T-helper 1 cell (primary cell): Measurements from ENCODE around the gene BICRA.
"Not testable (repeated sequence)": the region's sequence is repeated elsewhere in the genome, so short reads cannot be mapped to it uniquely, and the experiment has no call there.

Experiments used
- DNase-seq, 5 donors: peaks; one replicate each; pipeline ENCODE4 v3.0.0-alpha.2; 2012 to 2020

BICRA gene

DNA sequence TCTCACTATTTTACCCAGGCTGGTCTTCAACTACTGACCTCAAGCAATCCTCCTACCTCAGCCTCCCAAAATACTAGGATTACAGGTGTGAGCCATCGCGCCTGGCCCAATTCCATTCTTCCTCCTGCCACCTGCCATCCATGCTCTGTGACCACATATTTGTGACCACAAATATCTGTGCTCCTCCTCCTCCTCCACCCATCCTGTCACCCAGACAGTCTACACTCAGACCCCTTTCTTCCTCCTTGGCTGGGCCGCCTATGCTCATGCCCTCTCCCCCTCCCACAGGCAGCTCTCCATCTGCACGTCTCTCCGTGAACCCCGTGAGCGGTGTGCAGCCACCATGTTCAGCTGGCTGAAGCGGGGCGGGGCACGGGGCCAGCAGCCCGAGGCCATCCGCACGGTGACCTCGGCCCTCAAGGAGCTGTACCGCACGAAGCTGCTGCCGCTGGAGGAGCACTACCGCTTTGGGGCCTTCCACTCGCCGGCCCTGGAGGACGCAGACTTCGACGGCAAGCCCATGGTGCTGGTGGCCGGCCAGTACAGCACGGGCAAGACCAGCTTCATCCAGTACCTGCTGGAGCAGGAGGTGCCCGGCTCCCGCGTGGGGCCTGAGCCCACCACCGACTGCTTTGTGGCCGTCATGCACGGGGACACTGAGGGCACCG, 107.5 kb downstream of the BICRA start:
- no peak for DNase-seq

DNA sequence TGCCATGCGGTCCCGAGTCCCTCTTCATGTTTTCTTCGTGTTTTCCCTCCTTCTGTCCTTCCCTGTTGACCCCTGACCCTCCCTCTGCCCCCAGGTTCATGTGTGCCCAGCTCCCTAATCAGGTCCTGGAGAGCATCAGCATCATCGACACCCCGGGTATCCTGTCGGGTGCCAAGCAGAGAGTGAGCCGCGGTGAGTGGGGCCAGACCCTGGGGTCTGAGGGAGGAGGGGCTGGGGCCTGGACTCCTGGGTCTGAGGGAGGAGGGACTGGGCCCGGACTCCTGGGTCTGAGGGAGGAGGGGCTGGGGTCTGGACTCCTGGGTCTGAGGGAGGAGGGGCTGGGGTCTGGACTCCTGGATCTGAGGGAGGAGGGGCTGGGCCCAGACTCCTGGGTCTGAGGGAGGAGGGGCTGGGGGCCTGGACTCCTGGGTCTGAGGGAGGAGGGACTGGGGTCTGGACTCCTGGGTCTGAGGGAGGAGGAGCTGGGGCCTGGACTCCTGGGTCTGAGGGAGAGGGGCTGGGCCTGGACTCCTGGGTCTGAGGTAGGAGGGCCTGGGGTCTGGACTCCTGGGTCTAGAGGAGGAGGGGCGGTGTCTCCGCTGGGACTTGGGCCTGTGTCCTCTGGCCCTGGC, 109.6 kb downstream of the BICRA start:
- not testable (repeated sequence) for DNase-seq

DNA sequence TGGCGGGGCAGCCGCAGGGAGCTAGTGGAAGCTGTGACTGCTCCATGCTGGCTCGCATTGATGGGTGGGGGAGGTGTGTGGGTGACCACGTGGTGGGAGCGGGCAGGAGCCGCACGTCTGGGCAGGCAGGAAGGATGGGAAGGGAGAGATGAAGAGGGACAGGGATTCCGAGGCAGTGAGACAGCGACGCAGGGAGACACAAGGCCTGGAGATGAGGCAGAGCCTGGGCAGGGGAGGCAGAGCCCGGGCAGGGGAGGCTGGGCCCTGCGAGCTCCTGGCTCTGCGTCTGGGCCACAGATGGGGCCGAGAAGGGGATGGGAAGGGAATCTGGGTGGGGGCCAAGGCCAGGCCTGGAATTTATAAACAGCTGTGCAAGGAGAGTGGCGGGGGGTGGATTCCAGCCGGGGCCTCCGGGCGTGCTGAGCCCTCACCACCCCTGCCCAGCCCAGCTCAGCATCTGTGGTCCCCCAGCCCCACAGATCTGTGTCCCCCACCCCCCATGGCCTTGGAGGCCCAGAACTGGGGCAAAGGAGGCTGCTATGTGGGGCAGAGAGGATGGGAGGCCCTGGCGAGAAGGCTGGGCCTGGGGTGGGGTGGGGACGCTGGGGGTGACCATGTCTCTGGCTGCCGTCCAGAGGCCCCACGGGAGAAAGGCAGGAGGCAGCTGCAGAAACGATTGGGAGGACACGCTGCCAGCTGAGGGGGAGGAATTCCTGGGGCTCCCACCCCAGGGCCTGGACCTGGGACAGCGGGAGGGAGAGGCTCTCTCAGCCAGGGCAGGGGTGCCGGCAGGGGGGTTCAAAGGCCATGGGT, 110.3 kb downstream of the BICRA start:
- DNase-seq: no peak

DNA sequence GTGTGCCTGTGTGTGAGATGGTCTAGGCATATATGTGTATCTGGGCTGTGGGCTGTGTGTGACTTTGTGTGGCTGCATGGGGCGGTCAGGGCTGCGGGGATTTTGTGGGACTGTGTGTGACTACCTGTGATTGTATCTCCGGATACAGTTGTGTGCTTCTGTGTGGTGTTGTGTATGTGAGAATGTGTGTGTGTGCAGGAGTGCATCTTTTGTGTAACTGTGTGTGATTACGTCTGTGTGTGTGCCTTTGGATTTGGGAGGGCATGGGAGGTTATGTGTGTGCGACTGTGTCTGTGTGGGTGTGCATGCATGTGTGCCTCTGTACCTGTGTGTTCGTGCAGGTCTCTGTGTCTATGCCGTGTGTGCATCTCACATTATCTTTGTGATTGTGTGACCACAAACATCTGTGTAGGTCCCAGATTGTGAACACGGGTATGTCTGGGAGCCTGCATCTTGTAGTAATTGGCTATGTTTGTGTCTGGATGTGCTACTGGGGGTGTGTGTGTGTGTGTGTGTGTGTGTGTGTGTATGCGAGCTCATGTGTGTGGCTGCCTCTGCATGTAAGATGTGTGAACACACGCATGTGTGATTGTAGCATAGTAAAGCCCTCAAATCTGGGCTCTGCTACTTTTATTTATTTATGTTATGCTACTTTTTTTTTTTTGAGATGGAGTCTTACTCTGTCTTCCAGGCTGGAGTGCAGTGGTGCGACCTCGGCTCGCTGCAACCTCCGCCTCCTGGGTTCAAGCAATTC, 111.9 kb downstream of the BICRA start:
- DNase-seq: no peak

DNA sequence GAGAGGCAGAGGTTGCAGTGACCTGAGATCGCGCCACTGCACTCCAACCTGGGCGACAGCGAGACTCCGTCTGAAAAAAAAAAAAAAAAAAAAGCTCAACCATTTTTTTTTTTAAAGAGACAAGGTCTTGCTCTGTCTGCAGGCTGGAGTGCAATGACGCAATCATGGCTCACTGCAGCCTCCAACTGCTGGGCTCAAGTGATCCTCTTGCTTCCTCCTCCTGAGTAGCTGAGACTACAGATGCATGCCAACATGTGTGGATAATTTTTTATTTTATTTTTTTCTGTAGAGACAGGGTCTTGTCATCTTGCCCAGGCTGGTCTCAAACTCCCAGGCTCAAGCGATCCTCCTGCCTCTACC, 114.6 kb downstream of the BICRA start:
- DNase-seq: peak in 1 of 5 donors; percentile 51

DNA sequence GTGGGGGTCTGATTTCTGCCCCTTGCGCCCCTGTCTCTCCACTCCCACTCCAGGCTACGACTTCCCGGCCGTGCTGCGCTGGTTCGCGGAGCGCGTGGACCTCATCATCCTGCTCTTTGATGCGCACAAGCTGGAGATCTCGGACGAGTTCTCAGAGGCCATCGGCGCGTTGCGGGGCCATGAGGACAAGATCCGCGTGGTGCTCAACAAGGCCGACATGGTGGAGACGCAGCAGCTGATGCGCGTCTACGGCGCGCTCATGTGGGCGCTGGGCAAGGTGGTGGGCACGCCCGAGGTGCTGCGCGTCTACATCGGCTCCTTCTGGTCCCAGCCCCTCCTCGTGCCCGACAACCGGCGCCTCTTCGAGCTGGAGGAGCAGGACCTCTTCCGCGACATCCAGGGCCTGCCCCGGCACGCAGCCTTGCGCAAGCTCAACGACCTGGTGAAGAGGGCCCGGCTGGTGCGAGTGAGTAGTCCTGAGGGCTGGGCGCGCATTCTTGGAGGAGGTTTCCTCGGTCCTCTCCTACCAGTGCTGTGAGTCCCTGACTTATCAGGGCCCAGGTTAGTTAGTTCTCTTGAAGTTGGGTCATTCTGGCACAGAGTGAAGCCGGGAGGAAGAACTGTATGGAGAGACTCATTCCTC, 116.9 kb downstream of the BICRA start:
- DNase-seq: no peak

DNA sequence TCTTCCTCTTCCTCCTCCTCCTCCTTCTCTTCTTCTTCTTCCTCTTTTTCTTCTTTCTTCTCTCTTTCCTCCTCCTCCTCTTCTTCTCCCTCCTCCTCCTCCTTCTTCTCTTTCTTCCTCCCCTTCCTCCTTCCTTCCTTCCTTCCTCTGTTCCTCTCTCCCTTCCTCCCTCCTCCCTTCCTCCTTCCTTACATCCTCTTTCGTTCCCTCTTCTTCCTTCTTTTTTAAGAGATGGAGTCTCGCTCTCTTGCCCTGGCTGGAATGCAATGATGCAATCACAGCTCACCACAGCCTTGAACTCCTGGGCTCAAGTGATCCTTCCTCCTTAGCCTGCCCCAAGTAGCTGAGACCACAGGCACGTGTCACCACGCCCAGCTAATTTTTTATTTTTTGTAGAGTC, 117.5 kb downstream of the BICRA start:
- DNase-seq: no peak

DNA sequence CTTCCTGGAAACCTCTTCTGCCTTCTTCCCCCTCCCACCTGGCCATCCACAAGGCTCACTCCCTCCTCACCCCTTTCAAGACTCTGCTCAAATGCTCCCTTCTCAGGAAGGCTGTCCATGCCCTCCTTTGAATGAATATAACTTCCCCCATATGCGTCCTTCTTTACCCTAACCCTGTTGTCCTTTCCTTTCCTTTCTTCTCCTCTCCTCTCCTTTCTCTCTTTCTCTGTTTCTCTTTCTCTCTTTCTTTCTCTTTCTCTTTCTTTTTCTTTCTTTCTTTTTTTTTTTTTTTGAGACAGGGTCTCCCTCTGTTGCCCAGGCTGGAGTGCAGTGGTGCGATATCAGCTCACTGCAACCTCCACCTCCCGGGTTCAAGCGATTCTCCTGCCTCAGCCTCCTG, 119.4 kb downstream of the BICRA start:
- not testable (repeated sequence) for DNase-seq

DNA sequence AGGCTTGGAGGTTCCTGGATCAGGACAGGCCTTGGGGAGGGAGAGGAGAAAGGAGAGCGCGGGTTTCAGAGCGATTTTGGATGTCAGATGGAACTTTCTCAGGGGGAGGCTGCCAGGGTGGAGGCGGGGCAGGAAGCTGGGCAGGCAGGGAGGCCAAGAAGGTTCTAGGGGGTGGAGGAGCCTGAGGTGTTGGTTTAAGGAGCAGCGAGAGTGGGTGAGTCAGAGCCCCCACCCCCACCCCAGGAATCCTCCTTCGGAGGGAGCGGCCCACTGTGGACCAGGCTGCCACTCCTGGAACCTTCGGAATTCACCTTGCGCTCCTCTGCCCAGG, 120.5 kb downstream of the BICRA start:
- no peak for DNase-seq

DNA sequence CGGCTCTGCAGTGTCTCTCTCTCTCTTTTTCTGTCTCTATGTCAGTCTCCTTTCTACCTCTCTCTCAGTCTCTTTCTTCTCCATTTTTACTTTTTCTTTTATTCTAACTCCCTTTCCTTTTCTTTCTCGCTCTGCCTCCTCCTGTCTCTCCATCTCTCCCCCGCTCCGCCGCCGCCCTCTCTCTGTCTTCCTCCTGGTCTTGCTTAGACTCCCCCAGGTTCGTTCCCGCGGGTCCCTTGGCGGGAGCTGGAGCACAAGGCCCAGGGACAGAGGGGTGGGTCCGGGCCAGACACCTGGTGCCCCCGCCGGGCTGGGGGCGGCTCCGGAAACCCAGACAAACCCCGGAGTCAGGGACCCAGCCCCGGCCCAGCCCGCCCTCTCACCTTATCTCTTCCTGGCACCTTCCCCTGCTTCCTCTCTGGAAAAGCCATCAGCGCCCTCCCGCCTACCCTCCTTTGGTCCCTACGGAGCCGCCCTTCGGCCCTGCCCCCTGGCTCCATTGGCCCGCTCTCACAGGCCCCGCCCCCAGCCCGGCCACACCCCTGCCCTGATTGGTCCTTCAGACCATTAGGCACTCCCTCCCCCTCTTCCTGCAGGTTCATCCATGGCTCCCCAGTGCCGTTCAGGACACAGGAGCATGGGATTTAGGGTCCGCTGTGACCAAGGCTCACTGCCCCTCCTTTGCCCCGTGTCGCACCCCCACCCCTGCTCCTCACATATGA, 121.0 kb downstream of the BICRA start:
- peak in 1 of 5 donors; percentile 37 for DNase-seq

DNA sequence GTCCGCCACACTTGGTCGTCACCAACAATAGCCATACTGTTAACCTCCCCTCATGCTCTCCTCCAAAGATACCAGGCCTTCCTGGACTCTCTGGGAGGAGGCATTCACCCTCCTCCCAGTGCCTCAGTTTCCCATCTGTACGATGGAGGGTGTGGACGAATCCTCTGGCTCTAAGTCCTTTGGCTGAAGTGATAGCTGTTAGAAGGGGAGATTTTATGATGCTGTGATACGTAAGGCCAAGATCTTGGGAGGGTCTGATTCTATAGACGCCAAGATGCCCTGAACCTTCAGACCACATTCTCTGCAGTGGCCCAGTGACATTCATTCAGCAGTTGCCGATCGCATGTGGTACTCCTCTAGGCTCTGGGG, 121.6 kb downstream of the BICRA start:
- DNase-seq: no peak

DNA sequence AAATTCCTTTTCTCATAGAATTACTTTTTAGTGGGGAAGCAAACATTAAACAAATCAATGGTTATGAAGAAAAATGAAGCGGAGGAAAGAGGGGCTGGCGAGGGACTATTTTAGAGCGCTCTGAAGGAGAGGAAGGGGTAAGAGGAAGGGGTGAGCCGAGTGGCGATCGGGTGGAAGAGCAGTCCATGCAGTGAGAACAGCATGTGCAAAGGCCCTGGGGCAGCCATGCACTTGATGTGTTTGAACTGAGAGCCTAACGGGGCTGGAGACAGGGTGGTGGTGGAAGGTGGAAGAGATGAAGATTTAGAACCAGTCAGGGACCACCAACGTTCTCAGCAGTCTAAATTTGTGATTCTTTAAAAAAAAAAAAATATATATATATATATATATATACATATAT, 122.0 kb downstream of the BICRA start:
- no peak for DNase-seq

DNA sequence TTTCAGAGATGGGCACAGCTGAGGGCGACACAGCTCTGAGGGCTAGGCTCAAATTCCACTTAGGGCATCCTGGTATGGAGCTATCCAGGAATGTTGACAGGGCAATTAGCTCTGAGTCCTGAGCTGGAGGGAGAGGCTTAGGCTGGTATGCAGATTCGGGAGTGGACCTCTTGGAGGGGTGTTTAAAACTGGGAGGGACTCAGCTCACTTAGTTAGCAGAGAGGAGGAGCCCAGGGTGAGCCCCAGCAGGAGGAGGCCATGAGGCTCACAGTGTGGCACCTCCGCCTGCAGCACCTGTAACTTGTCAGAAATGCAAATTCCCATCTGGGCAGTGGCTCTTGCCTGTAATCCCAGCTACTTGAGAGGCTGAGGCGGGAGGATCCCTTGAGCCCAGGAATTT, 126.2 kb downstream of the BICRA start:
- no peak for DNase-seq

DNA sequence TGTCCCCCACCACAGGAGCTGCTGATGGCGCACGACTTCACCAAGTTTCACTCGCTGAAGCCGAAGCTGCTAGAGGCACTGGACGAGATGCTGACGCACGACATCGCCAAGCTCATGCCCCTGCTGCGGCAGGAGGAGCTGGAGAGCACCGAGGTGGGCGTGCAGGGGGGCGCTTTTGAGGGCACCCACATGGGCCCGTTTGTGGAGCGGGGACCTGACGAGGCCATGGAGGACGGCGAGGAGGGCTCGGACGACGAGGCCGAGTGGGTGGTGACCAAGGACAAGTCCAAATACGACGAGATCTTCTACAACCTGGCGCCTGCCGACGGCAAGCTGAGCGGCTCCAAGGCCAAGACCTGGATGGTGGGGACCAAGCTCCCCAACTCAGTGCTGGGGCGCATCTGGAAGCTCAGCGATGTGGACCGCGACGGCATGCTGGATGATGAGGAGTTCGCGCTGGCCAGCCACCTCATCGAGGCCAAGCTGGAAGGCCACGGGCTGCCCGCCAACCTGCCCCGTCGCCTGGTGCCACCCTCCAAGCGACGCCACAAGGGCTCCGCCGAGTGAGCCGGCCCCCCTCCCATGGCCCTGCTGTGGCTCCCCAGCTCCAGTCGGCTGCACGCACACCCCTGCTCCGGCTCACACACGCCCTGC, 132.1 kb downstream of the BICRA start:
- DNase-seq: no peak

DNA sequence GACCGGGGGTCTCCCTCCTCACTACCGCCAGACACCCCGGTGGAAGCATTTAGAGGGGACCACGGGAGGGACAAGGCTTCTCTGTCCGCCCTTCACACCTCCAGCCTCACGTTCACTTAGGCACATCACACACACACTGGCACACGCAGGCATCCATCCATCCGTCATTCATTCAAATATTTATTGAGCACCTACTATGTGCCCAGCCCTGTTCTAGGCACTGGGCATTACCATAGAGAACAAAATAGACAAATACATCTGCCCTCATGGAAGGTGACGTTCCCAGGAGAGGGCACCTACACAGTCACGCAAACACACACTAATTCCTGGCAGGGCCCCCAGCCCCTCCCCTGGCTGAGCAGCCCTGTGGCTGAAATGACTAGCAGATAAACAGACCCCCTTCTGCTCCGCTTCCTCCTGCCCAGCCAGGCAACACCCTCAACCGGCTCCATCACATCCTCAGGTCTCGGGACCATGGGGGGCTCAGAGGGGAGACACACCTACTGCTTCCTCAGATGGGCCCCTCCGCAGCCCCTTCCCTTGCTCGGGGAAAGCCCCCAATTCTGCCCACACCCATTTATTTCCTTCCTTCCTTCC, 132.7 kb downstream of the BICRA start:
- no peak for DNase-seq

DNA sequence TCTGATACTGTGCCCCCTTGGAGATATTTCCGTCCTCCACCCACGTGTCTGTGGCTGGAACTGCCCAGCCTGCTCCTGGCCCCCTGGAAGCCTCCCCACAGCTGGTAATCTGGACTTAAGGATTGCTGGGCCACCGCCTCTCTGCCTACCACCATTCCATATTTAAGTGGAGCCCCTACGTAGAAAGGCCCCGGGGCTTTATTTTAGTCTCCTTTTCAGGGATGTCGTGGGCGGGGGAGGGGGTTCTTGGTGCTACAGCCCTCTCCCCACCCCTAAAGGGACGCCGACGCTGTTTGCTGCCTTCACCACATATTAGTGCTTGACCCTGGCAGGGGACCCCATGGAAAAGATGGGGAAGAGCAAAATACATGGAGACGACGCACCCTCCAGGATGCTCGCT, 133.7 kb downstream of the BICRA start:
- no peak for DNase-seq

DNA sequence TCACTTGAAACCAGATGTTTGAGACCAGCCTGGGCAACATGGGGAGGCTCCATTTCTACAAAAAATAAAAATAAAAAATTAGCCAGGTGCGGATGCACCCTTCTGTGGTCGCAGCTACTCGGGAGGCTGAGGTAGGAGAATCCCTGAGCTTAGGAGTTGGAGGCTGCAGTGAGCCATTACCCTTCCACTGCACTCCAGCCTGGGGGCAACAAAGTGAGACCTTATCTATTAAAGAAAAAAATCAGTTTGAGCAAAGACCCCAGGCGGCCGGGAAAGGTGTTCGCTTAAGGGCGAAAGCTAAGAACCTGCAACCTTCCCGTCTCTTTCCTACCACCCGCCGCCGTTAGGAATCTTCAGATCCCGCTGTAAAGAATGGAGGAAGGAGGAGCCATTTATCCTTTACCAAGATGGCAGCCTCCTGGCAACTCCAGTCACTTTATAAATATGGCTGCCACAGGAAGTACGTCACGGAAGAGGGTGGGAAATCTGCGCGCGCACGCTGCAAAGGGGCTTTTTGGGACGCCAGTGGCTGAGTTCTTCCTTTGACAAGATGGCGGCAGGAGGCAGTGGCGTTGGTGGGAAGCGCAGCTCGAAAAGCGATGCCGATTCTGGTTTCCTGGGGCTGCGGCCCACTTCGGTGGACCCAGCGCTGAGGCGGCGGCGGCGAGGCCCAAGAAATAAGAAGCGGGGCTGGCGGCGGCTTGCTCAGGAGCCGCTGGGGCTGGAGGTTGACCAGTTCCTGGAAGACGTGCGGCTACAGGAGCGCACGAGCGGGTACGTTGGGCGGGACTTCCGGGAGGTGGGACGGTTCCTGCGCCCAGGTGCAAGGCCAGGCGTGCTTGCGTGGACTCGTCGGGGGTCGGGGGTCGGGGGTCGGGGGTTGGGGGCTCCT, 136.3 kb downstream of the BICRA start, which contains the start of gene NOP53:
TSS of gene NOP53 (plus strand) at position 537 of the 892 bp plus-strand sequence. CDS start at position 551, 14 bp downstream.
- peak; percentile 90 to 97 (median 92) for DNase-seq

DNA sequence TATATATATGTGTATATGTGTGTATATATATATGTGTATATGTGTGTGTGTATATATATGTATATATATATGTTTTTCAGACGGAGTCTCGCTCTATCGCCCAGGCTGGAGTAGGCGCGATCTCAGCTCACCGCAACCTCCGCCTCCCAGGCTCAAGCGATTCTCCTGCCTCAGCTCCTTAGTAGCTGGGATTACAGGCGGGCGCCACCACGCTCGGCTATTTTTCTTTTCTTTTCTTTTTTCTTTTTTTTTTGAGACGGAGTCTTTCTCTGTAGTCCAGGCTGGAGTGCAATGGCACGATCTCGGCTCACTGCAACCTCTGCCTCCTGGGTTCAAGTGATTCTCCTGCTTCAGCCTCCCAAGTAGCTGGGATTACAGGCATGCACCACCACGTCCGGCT, 137.2 kb downstream of the BICRA start:
- DNase-seq: not testable (repeated sequence)

DNA sequence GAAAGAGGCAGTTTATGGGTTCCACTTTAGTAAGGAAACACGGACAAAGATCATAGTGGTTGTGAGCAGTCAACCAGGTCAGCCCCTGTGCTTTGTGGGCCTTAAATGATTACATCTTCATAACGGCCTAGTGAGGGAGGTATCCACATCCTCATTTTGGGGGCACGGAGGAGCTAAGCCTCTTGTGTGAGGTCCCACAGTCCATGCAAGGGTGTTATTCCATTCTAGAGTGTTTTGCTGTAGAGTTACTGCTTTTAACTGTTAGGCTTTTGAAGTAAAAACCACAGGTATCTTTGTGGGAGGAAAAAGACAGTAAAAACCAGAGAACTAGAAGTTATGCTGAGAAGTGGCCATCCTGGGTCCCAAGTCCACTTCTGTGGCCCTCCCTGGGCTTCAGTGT, 140.4 kb downstream of the BICRA start:
- DNase-seq: no peak

DNA sequence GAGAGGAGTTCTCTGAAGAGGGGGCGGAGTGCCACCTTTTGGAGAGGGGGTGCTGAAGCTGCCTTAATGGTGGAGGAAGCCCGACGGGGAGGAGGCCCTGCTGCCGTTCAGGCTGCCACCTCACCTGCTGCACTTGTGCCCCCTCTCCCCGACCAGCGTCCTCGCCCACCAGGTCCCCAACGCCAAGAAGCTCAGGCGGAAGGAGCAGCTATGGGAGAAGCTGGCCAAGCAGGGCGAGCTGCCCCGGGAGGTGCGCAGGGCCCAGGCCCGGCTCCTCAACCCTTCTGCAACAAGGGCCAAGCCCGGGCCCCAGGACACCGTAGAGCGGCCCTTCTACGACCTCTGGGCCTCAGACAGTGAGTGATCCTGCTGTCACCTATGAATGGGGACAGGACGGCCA, 141.8 kb downstream of the BICRA start:
- no peak for DNase-seq
